Trophoblast cell (in vitro differentiated cells and primary cell): ENCODE data around the gene NOS2.

ENCODE experiments used
- DNase-seq, 2 donors: peaks; one replicate each; pipeline ENCODE4 v3.0.0-alpha.2; 2016
- H2AFZ ChIP-seq: 2 replicates; pipeline ENCODE4 v1.6.1; 2013; ENCODE audit warnings: low read length, moderate library complexity, mild to moderate bottlenecking; ENCODE audit not compliant: insufficient read depth, poor library complexity
- H2AK5ac ChIP-seq: 2 replicates; pipeline ENCODE4 v1.6.1; 2013; ENCODE audit warnings: mild to moderate bottlenecking, low read length
- H2BK120ac ChIP-seq: 2 replicates; pipeline ENCODE4 v1.6.1; 2013; ENCODE audit warnings: low read length, mild to moderate bottlenecking, moderate library complexity; ENCODE audit not compliant: insufficient read depth, poor library complexity
- H2BK12ac ChIP-seq: 2 replicates; pipeline ENCODE4 v1.6.1; 2013; ENCODE audit warnings: mild to moderate bottlenecking, low read length, moderate library complexity
- H2BK5ac ChIP-seq: 2 replicates; pipeline ENCODE4 v1.6.1; 2013; ENCODE audit warnings: low read length, low read depth, moderate library complexity, mild to moderate bottlenecking; ENCODE audit not compliant: poor library complexity
- H3K14ac ChIP-seq: 2 replicates; pipeline ENCODE4 v1.6.1; 2013; ENCODE audit warnings: mild to moderate bottlenecking, low read length
- H3K18ac ChIP-seq: 2 replicates; pipeline ENCODE4 v1.6.1; 2013; ENCODE audit warnings: mild to moderate bottlenecking, low read length
- H3K23ac ChIP-seq: 2 replicates; pipeline ENCODE4 v1.6.1; 2013; ENCODE audit warnings: low read length
- H3K27ac ChIP-seq: 2 replicates; pipeline ENCODE4 v1.5.1; 2013; ENCODE audit warnings: low read depth, mild to moderate bottlenecking, inconsistent platforms, low read length, moderate library complexity
- H3K27me3 ChIP-seq: 2 replicates; pipeline ENCODE4 v1.6.1; 2013; ENCODE audit warnings: inconsistent platforms, mild to moderate bottlenecking, low read length, moderate library complexity; ENCODE audit not compliant: insufficient read depth
- H3K36me3 ChIP-seq, 2 experiments: 1 replicate in 1 of 2; 2 replicates in 1 of 2; pipeline ENCODE4 v1.6.1; 2013; ENCODE audit warnings: low read length in 2 of 2, mild to moderate bottlenecking in 2 of 2, moderate library complexity in 1 of 2; ENCODE audit not compliant: insufficient read depth in 2 of 2, control insufficient read depth in 1 of 2
- H3K4ac ChIP-seq: 2 replicates; pipeline ENCODE4 v1.6.1; 2013; ENCODE audit warnings: low read depth, mild to moderate bottlenecking, low read length, moderate library complexity
- H3K4me1 ChIP-seq, 2 experiments: 1 replicate in 1 of 2; 2 replicates in 1 of 2; pipeline ENCODE4 v1.6.1; 2013; ENCODE audit warnings: low read length in 2 of 2, mild to moderate bottlenecking in 2 of 2, moderate library complexity in 1 of 2; ENCODE audit not compliant: insufficient read depth in 2 of 2, control insufficient read depth in 1 of 2
- H3K4me2 ChIP-seq: 2 replicates; pipeline ENCODE4 v1.6.1; 2013; ENCODE audit warnings: inconsistent platforms, mild to moderate bottlenecking, low read length, moderate library complexity
- H3K4me3 ChIP-seq: 2 replicates; pipeline ENCODE4 v1.5.1; 2013; ENCODE audit warnings: mild to moderate bottlenecking, low read depth, low read length, inconsistent platforms
- H3K79me1 ChIP-seq: one replicate; pipeline ENCODE4 v1.6.1; 2013; ENCODE audit warnings: low read length
- H3K79me2 ChIP-seq: 2 replicates; pipeline ENCODE4 v1.6.1; 2013; ENCODE audit warnings: low read length, mild to moderate bottlenecking; ENCODE audit not compliant: control insufficient read depth, insufficient read depth, poor library complexity
- H3K9ac ChIP-seq: 2 replicates; pipeline ENCODE4 v1.6.1; 2013; ENCODE audit warnings: mild to moderate bottlenecking, low read length
- H3K9me3 ChIP-seq: 2 replicates; pipeline ENCODE4 v1.6.1; 2013; ENCODE audit warnings: low read depth, mild to moderate bottlenecking, control low read depth, inconsistent platforms, low read length; ENCODE audit not compliant: insufficient read depth
- H4K12ac ChIP-seq: 2 replicates; pipeline ENCODE4 v1.6.1; 2013; ENCODE audit warnings: low read depth, mild to moderate bottlenecking, low read length, moderate library complexity
- H4K8ac ChIP-seq: 2 replicates; pipeline ENCODE4 v1.6.1; 2013; ENCODE audit warnings: low read depth, mild to moderate bottlenecking, low read length, moderate library complexity
- H4K91ac ChIP-seq: one replicate; pipeline ENCODE4 v1.6.1; 2013; ENCODE audit warnings: low read depth, mild to moderate bottlenecking, low read length, moderate library complexity
- WGBS: extraction: QIAGEN DNeasy Blood & Tissue Kit; methylation state at CpG from one replicate; pipeline ENCODE4 v1.1.7; 2013; ENCODE audit warnings: missing lambda C conversion rate; ENCODE audit not compliant: insufficient read length, insufficient coverage; ENCODE audit errors: extremely low coverage; 5-methylcytosine and 5-hydroxymethylcytosine counted together

Gene NOS2

GRCh38 chr17:27770877-27771276, 29.5 kb downstream of the NOS2 start:
- Histone ChIP-seq H3K23ac (no peak overlapping the region), H2BK12ac (no peak overlapping the region), H4K91ac (no peak overlapping the region), H3K4me2 (no peak overlapping the region), H3K79me2 (no peaks in the 10 kb centered on the region), H2AFZ (no peak overlapping the region), H2BK120ac (no peak overlapping the region), H3K4me1 (no peaks in the 10 kb centered on the region), H3K9ac (peak overlapping the region; percentile 10), H2AK5ac (no peak overlapping the region), H3K9me3 (peaks cover 1% of the 10 kb centered on the region), H4K12ac (no peak overlapping the region), H3K14ac (no peak overlapping the region), H3K79me1 (no peaks in the 10 kb centered on the region), H2BK5ac (no peak overlapping the region), H3K4ac (no peak overlapping the region), H3K27me3 (no peaks in the 10 kb centered on the region), H4K8ac (no peak overlapping the region), H3K18ac (no peak overlapping the region), H3K27ac (no peak overlapping the region), H3K4me3 (no peak overlapping the region), H3K36me3 (peaks cover 0 to 3% of the 10 kb centered on the region in 2 experiments)
- DNase-seq, result no peak
- WGBS, result no CpG with 5 or more reads among the region's 9 CpGs

GRCh38 chr17:27768858-27769410, 31.4 kb downstream of the NOS2 start:
- Histone ChIP-seq H2AFZ (no peak overlapping the region), H3K4me1 (no peaks in the 10 kb centered on the region), H4K91ac (no peak overlapping the region), H2AK5ac (no peak overlapping the region), H3K9me3 (peaks cover 1% of the 10 kb centered on the region), H3K4me2 (no peak overlapping the region), H2BK120ac (no peak overlapping the region), H3K79me1 (no peaks in the 10 kb centered on the region), H3K27me3 (no peaks in the 10 kb centered on the region), H3K79me2 (no peaks in the 10 kb centered on the region), H3K27ac (no peak overlapping the region), H3K4me3 (no peak overlapping the region), H2BK12ac (no peak overlapping the region), H4K12ac (no peak overlapping the region), H3K9ac (no peak overlapping the region), H3K23ac (no peak overlapping the region), H3K4ac (no peak overlapping the region), H4K8ac (no peak overlapping the region), H2BK5ac (no peak overlapping the region), H3K36me3 (peaks cover 3% of the 10 kb centered on the region in 2 experiments), H3K18ac (no peak overlapping the region), H3K14ac (no peak overlapping the region)
- WGBS, result no CpG with 5 or more reads among the region's 11 CpGs
- DNase-seq, result no peak

- H3K9me3 ChIP-seq, result peaks cover under 1% of the 10 kb centered on the region
- no peak overlapping the region for H3K18ac ChIP-seq
- no peak overlapping the region for H2BK5ac ChIP-seq
- WGBS, result no CpG with 5 or more reads among the region's 12 CpGs
- H2BK12ac ChIP-seq, result no peak overlapping the region
- no peak overlapping the region for H2BK120ac ChIP-seq
- no peak overlapping the region for H3K4me3 ChIP-seq
- H2AFZ ChIP-seq, result no peak overlapping the region
- no peak overlapping the region for H3K14ac ChIP-seq
- H3K79me2 ChIP-seq, result no peaks in the 10 kb centered on the region
- H3K9ac ChIP-seq, result no peak overlapping the region
- no peak overlapping the region for H4K91ac ChIP-seq
- H3K79me1 ChIP-seq, result no peaks in the 10 kb centered on the region
- H3K4ac ChIP-seq, result no peak overlapping the region
- H3K4me2 ChIP-seq, result no peak overlapping the region
- H4K12ac ChIP-seq, result no peak overlapping the region
- H4K8ac ChIP-seq, result no peak overlapping the region
- H3K36me3 ChIP-seq, result peaks cover 3% of the 10 kb centered on the region in 2 experiments
- H3K27ac ChIP-seq, result no peak overlapping the region
- no peak overlapping the region for H2AK5ac ChIP-seq
- H3K27me3 ChIP-seq, result no peaks in the 10 kb centered on the region
- H3K4me1 ChIP-seq, result no peaks in the 10 kb centered on the region
- H3K23ac ChIP-seq, result no peak overlapping the region
- DNase-seq, result no peak
Measured at GRCh38 chr17:27766438-27766837, 33.9 kb downstream of the NOS2 start.

- H4K12ac ChIP-seq, result no peak overlapping the region
- no peaks in the 10 kb centered on the region for H3K4me1 ChIP-seq
- no peak overlapping the region for H2BK5ac ChIP-seq
Measured at GRCh38 chr17:27765353-27765752, 35.0 kb downstream of the NOS2 start.

More at GRCh38 chr17:27765353-27765752, 35.0 kb downstream of the NOS2 start:
- WGBS, result no CpG with 5 or more reads among the region's 9 CpGs
- Histone ChIP-seq H3K79me1 (no peaks in the 10 kb centered on the region), H2BK12ac (no peak overlapping the region), H3K79me2 (no peaks in the 10 kb centered on the region), H3K4me2 (no peak overlapping the region), H4K91ac (no peak overlapping the region), H2AFZ (no peak overlapping the region), H3K4ac (no peak overlapping the region), H3K23ac (no peak overlapping the region), H2AK5ac (no peak overlapping the region), H3K14ac (no peak overlapping the region), H3K36me3 (peaks cover 0 to 3% of the 10 kb centered on the region in 2 experiments), H4K8ac (no peak overlapping the region), H3K4me3 (no peak overlapping the region), H3K18ac (no peak overlapping the region), H3K27ac (no peak overlapping the region), H3K9ac (no peak overlapping the region), H3K27me3 (no peaks in the 10 kb centered on the region), H2BK120ac (no peak overlapping the region), H3K9me3 (no peaks in the 10 kb centered on the region)
- DNase-seq, result no peak
